WI38 (cell line): Measurements from ENCODE around the gene PIN4.
"Not testable (repeated sequence)": the region's sequence is repeated elsewhere in the genome, so short reads cannot be mapped to it uniquely, and the experiment has no call there.

Experiments used
- H3K4me3 ChIP-seq: 2 replicates; pipeline ENCODE4 v1.5.1; 2011; ENCODE audit warnings: low read depth, mild to moderate bottlenecking, control low read depth, low read length
- CTCF ChIP-seq: IDR thresholded peaks from 2 replicates; pipeline ENCODE4 v1.5.1; 2012; ENCODE audit warnings: low read depth, mild to moderate bottlenecking, control low read depth, low read length

PIN4 gene

GRCh38 chrX:72202792-72203401, 21.3 kb downstream of the PIN4 start:
- no peak for TF ChIP-seq CTCF
- no peak overlapping the region for H3K4me3 ChIP-seq

GRCh38 chrX:72203421-72203820, 21.9 kb downstream of the PIN4 start:
- TF ChIP-seq CTCF: no peak
- no peak overlapping the region for H3K4me3 ChIP-seq

GRCh38 chrX:72205706-72206105, 24.1 kb downstream of the PIN4 start:
- H3K4me3 ChIP-seq: no peak overlapping the region
- no peak for TF ChIP-seq CTCF

- TF ChIP-seq CTCF: no peak
- H3K4me3 ChIP-seq: no peak overlapping the region
Measured at GRCh38 chrX:72207366-72207765, 25.8 kb downstream of the PIN4 start.

GRCh38 chrX:72208126-72208800, 26.7 kb downstream of the PIN4 start:
- H3K4me3 ChIP-seq: no peak overlapping the region
- TF ChIP-seq CTCF: no peak

- no peak for TF ChIP-seq CTCF
- H3K4me3 ChIP-seq: no peak overlapping the region
Measured at GRCh38 chrX:72216973-72217372, 35.4 kb downstream of the PIN4 start.

GRCh38 chrX:72220375-72220774, 38.8 kb downstream of the PIN4 start:
- not testable (repeated sequence) for H3K4me3 ChIP-seq

GRCh38 chrX:72230290-72230689, 48.7 kb downstream of the PIN4 start:
- TF ChIP-seq CTCF: no peak
- H3K4me3 ChIP-seq: no peak overlapping the region
